ENCODE measurements around the gene EID3. TPM values are rescaled to one million over a fixed set of nuclear protein-coding genes. Genes with fewer than 3 reads are reported as not detected.

The EID3 gene
- 4.1 and 18.4 TPM in 2 replicates for total RNA-seq

GRCh38 chr12:104303538-104304151 is at the start of gene EID3:
Gene EID3, plus strand, starts transcription at chr12:104303739. Its CDS starts 196 bp downstream, at chr12:104303935.

Other genes starting within 250 kb of the EID3 start
- 12.7 and 18.5 TPM in 2 replicates for gene HCFC2, start 239.2 kb upstream of the EID3 start, total RNA-seq
- 15.4 and 16.9 TPM in 2 replicates for gene NFYB, start 165.5 kb upstream of the EID3 start, total RNA-seq
- gene TXNRD1, start 88.0 kb upstream of the EID3 start, total RNA-seq, result 411 and 1,023 TPM in 2 replicates
- 8.7 and 10.3 TPM in 2 replicates for gene CHST11, start 153.2 kb downstream of the EID3 start, total RNA-seq